HepG2 (cell line): Measurements from ENCODE around the gene HPS6. TPM values are rescaled to one million over a fixed set of nuclear protein-coding genes. Genes with fewer than 3 reads are reported as not detected.
A peak's percentile ranks its signal among the peaks of the same experiment; 100 is the strongest.

Source experiments
- ATF3 ChIP-seq: sonication (generic); formaldehyde crosslinking; IDR thresholded peaks from 2 replicates; pipeline ENCODE4 v1.4.0; 2020; ENCODE audit warnings: missing genetic modification reagents
- CBFB ChIP-seq: sonication (generic); formaldehyde crosslinking; IDR thresholded peaks from 2 replicates; pipeline ENCODE4 v1.4.0; 2020; ENCODE audit warnings: missing genetic modification reagents
- ESRRA ChIP-seq: sonication (generic); formaldehyde crosslinking; IDR thresholded peaks from 2 replicates; pipeline ENCODE4 v1.5.1; 2020; ENCODE audit warnings: mild to moderate bottlenecking, low read depth, missing genetic modification reagents
- KAT2B ChIP-seq: fragments of 150-350 bp; IDR thresholded peaks from 2 replicates; pipeline ENCODE4 v1.6.1; 2014; ENCODE audit warnings: low read depth, low read length, borderline replicate concordance
- KLF13 ChIP-seq: sonication (generic); formaldehyde crosslinking; IDR thresholded peaks from 2 replicates; pipeline ENCODE4 v1.4.0; 2020; ENCODE audit warnings: mild to moderate bottlenecking, missing genetic modification reagents
- KLF9 ChIP-seq: IDR thresholded peaks from 2 replicates; pipeline ENCODE4 v1.6.1; 2016; ENCODE audit warnings: low read depth
- MTA3 ChIP-seq: sonication (generic); formaldehyde crosslinking; IDR thresholded peaks from 2 replicates; pipeline ENCODE4 v1.4.0; 2020; ENCODE audit warnings: missing genetic modification reagents
- MZF1 ChIP-seq: sonication (generic); formaldehyde crosslinking; IDR thresholded peaks from 2 replicates; pipeline ENCODE4 v1.8.1; 2023; ENCODE audit warnings: mild to moderate bottlenecking, missing genetic modification reagents, borderline replicate concordance
- NAIF1 ChIP-seq: sonication (generic); formaldehyde crosslinking; IDR thresholded peaks from 2 replicates; pipeline ENCODE4 v1.5.0; 2020; ENCODE audit warnings: mild to moderate bottlenecking, missing genetic modification reagents, borderline replicate concordance
- RERE ChIP-seq: IDR thresholded peaks from 2 replicates; pipeline ENCODE4 v1.6.1; 2016; ENCODE audit warnings: low read depth, missing genetic modification reagents, missing compliant biosample characterization
- SIN3B ChIP-seq: fragments of 150-350 bp; IDR thresholded peaks from 2 replicates; pipeline ENCODE4 v1.6.1; 2014; ENCODE audit warnings: low read length
- ZHX1 ChIP-seq: sonication (generic); formaldehyde crosslinking; IDR thresholded peaks from 2 replicates; pipeline ENCODE4 v1.8.1; 2022; ENCODE audit warnings: low read depth, mild to moderate bottlenecking, missing genetic modification reagents
- ZNF646 ChIP-seq: sonication (generic); formaldehyde crosslinking; IDR thresholded peaks from 2 replicates; pipeline ENCODE4 v1.9.0; 2021; ENCODE audit warnings: mild to moderate bottlenecking, missing genetic modification reagents
- polyA plus RNA-seq, 8 experiments: library from polyadenylated mRNA; depleted of rRNA in 3 of 8; stranded (reverse) in 7 of 8; unstranded in 1 of 8; fragments of >200 nt; fragmentation: Illumina TruSeq in 4 of 8; extraction: Trizol in 4 of 8; gene quantifications; 2 replicates each; pipeline versions ENCODE4 v1.2.1 to v1.2.3, GENCODE V29; 2011 to 2016; ENCODE audit warnings: low read depth in 4 of 8, missing spikeins in 1 of 8, mixed read lengths in 1 of 8; ENCODE audit not compliant: insufficient read depth in 1 of 8
- total RNA-seq, 5 experiments: library from RNA; depleted of rRNA; stranded (reverse); fragments of >200 nt; fragmentation: Illumina TruSeq; extraction: Trizol; gene quantifications; 2 replicates each; pipeline ENCODE4 v1.2.3, GENCODE V29; 2016; ENCODE audit warnings: low read depth in 1 of 5

Gene HPS6
- total and polyA plus RNA-seq, 2 of the 13 experiments (the other 11 are each of a cell fraction or from before 2014, with no cell fraction given): 2.9 to 14.9 TPM

GRCh38 chr10:102055647-102056419, 9.3 kb upstream of the HPS6 start, which contains the start of gene ARMH3 (continued):
- TF ChIP-seq RERE (CRISPR knock-in tag) (peak; percentile 55; the same call in 1 of the 2 replicates), NAIF1 (CRISPR knock-in tag) (peak; percentile 62; the same call in 1 of the 2 replicates), ZHX1 (peak; percentile 64; the same call in 1 of the 2 replicates), ATF3 (peak; percentile 8; the same call in 1 of the 2 replicates), ZNF646 (CRISPR knock-in tag) (no peak), ESRRA (CRISPR knock-in tag) (0 out of 2 replicates have a peak, but pooled peaks have one; percentile 59), MZF1 (CRISPR knock-in tag) (peak; percentile 77; the same call in 1 of the 2 replicates), MTA3 (no peak), KLF9 (CRISPR knock-in tag) (no peak; the same call in 1 of the 2 replicates), CBFB (CRISPR knock-in tag) (no peak; the same call in 1 of the 2 replicates), KAT2B (no peak), KLF13 (peak; percentile 95; the same call in 1 of the 2 replicates), SIN3B (peak; percentile 31; the same call in 1 of the 2 replicates)
